GM23248 (cell line): Measurements from ENCODE around the gene RHOD. TPM values are rescaled to one million over a fixed set of nuclear protein-coding genes. Genes with fewer than 3 reads are reported as not detected.

Experiments used
- DNase-seq: peaks from one replicate; pipeline ENCODE4 v3.0.0-alpha.2; 2015
- H2AFZ ChIP-seq: fragments of 200-600 bp; sonication (generic); 2 replicates; pipeline ENCODE4 v1.6.1; 2016; ENCODE audit warnings: antibody characterized with exemption
- H3F3A ChIP-seq: fragments of 200-600 bp; sonication (generic); 2 replicates; pipeline ENCODE4 v1.6.1; 2016; ENCODE audit warnings: mild to moderate bottlenecking, antibody characterized with exemption, mixed run types; ENCODE audit not compliant: insufficient read depth
- H3K27ac ChIP-seq: fragments of 200-600 bp; sonication (generic); 2 replicates; pipeline ENCODE4 v1.5.1; 2016; ENCODE audit warnings: mild to moderate bottlenecking
- H3K27me3 ChIP-seq: fragments of 200-600 bp; sonication (generic); replicated peaks from 2 replicates; pipeline ENCODE4 v1.6.1; 2016; ENCODE audit warnings: mild to moderate bottlenecking; ENCODE audit not compliant: insufficient read depth
- H3K36me3 ChIP-seq: fragments of 200-600 bp; sonication (generic); 2 replicates; pipeline ENCODE4 v1.6.1; 2016; ENCODE audit warnings: low read depth, mild to moderate bottlenecking
- H3K4me1 ChIP-seq: fragments of 200-600 bp; sonication (generic); 2 replicates; pipeline ENCODE4 v1.6.1; 2016; ENCODE audit warnings: mild to moderate bottlenecking; ENCODE audit not compliant: insufficient read depth
- H3K4me2 ChIP-seq: fragments of 200-600 bp; sonication (generic); one replicate; pipeline ENCODE4 v1.6.1; 2016; ENCODE audit warnings: mild to moderate bottlenecking; ENCODE audit not compliant: unreplicated experiment
- H3K4me3 ChIP-seq: fragments of 200-600 bp; sonication (generic); 2 replicates; pipeline ENCODE4 v1.5.1; 2016; ENCODE audit warnings: mild to moderate bottlenecking
- H3K79me2 ChIP-seq: fragments of 200-600 bp; sonication (generic); 2 replicates; pipeline ENCODE4 v1.6.1; 2016; ENCODE audit warnings: mild to moderate bottlenecking; ENCODE audit not compliant: insufficient read depth
- H3K9ac ChIP-seq: fragments of 200-600 bp; sonication (generic); 2 replicates; pipeline ENCODE4 v1.6.1; 2016; ENCODE audit warnings: mild to moderate bottlenecking
- H3K9me2 ChIP-seq: fragments of 200-600 bp; sonication (generic); 2 replicates; pipeline ENCODE4 v1.6.1; 2016; ENCODE audit warnings: mixed run types, mild to moderate bottlenecking, moderate library complexity; ENCODE audit not compliant: insufficient read depth
- H3K9me3 ChIP-seq: fragments of 200-600 bp; sonication (generic); one replicate; pipeline ENCODE4 v1.6.1; 2017; ENCODE audit warnings: low read depth
- H4K20me1 ChIP-seq: fragments of 200-600 bp; sonication (generic); 2 replicates; pipeline ENCODE4 v1.6.0; 2016; ENCODE audit not compliant: insufficient read depth
- EZH2 ChIP-seq: fragments of 200-600 bp; sonication (generic); IDR thresholded peaks from 2 replicates; pipeline ENCODE4 v1.6.1; 2018; ENCODE audit warnings: antibody characterized with exemption, mild to moderate bottlenecking; ENCODE audit not compliant: insufficient read depth, poor library complexity, severe bottlenecking
- EZH2phosphoT487 ChIP-seq: fragments of 200-600 bp; sonication (generic); IDR thresholded peaks from 2 replicates; pipeline ENCODE4 v1.6.1; 2018; ENCODE audit warnings: antibody characterized with exemption, moderate library complexity, mild to moderate bottlenecking, low read depth; ENCODE audit not compliant: insufficient read depth
- WGBS, 2 experiments: methylation state at CpG; one replicate each; pipeline ENCODE4 v1.1.6; 2015 to 2017; ENCODE audit warnings: low lambda C conversion rate in 2 of 2, low coverage in 1 of 2; ENCODE audit errors: missing lambda C conversion rate in 2 of 2; 5-methylcytosine and 5-hydroxymethylcytosine counted together
- in situ Hi-C: fragments of 300-500 bp; cut with MboI; formaldehyde crosslinking; loops from 2 replicates; pipeline ENCODE4 v1.15.0; 2020
- microRNA-seq: library from miRNA; unstranded; fragments of <30 nt; microRNA quantifications from one replicate; pipeline ENCODE4, GENCODE V29; 2016; ENCODE audit warnings: borderline number of aligned reads
- polyA plus RNA-seq: library from polyadenylated mRNA; unstranded; fragments of >200 nt; fragmentation: Nextera tagmentation; extraction: Ambion mirVana; gene quantifications from 2 replicates; pipeline ENCODE4 v1.2.1, GENCODE V29; 2016
- total RNA-seq: library from RNA; depleted of rRNA; stranded (reverse); fragments of >200 nt; shearing (Covaris generic); gene quantifications from 2 replicates; pipeline ENCODE4 v1.2.3, GENCODE V29; 2014; rRNA removed

RHOD gene
- total and polyA plus RNA-seq, 2 experiments from 2014 or later, result 28.7 to 32.3 TPM

- H3K4me1 ChIP-seq, result peaks cover 13% of the 10 kb centered on the region; the same call in 1 of the 2 replicates
- H3K9me2 ChIP-seq, result no peaks in the 10 kb centered on the region
- H3K79me2 ChIP-seq, result peaks cover 52% of the 10 kb centered on the region
- H3K27ac ChIP-seq, result peak overlapping the region; percentile 64
- H4K20me1 ChIP-seq, result peaks cover 4% of the 10 kb centered on the region; the same call in 1 of the 2 replicates
- H3K4me2 ChIP-seq, result peak overlapping the region; percentile 77
- no peaks in the 10 kb centered on the region for H3K27me3 ChIP-seq
- peaks cover 27% of the 10 kb centered on the region for H3F3A ChIP-seq
- WGBS, 2 experiments, result 1 to 2% methylated on average over 48 to 53 of the region's 61 CpGs
- peak overlapping the region; percentile 95 for H3K4me3 ChIP-seq
- DNase-seq, result peak; percentile 63
- TF ChIP-seq EZH2 (no peak), EZH2phosphoT487 (no peak)
- in situ Hi-C loops, result no loop called here
- 0 out of 2 replicates have a peak, but pooled peaks cover 9% of the 10 kb centered on the region for H3K36me3 ChIP-seq
- no peaks in the 10 kb centered on the region for H3K9me3 ChIP-seq
- H3K9ac ChIP-seq, result peak overlapping the region; percentile 93
- peak overlapping the region; percentile 85 for H2AFZ ChIP-seq
Measured at GRCh38 chr11:67119585-67120391, 63.1 kb downstream of the RHOD start.

- peak; percentile 25 for DNase-seq
- Histone ChIP-seq H3F3A (peaks cover 27% of the 10 kb centered on the region), H3K79me2 (peaks cover 59% of the 10 kb centered on the region), H3K9me2 (no peaks in the 10 kb centered on the region), H3K4me3 (peak overlapping the region; percentile 95), H3K9ac (peak overlapping the region; percentile 93), H3K36me3 (0 out of 2 replicates have a peak, but pooled peaks cover 9% of the 10 kb centered on the region), H3K27me3 (no peaks in the 10 kb centered on the region), H3K27ac (peak overlapping the region; percentile 64), H2AFZ (peak overlapping the region; percentile 39), H3K4me2 (peak overlapping the region; percentile 77), H4K20me1 (peaks cover 4% of the 10 kb centered on the region; the same call in 1 of the 2 replicates), H3K4me1 (peaks cover 13% of the 10 kb centered on the region; the same call in 1 of the 2 replicates), H3K9me3 (no peaks in the 10 kb centered on the region)
- in situ Hi-C loops, result no loop called here
- TF ChIP-seq EZH2phosphoT487, result no peak
- no peak for TF ChIP-seq EZH2
- 1% methylated on average over 12 of the region's 12 CpGs for WGBS, 2 experiments
Measured at GRCh38 chr11:67120456-67120855, 63.8 kb downstream of the RHOD start.

GRCh38 chr11:67120881-67121710 is 64.4 kb downstream of the RHOD start:
- peaks cover 13% of the 10 kb centered on the region; the same call in 1 of the 2 replicates for H3K4me1 ChIP-seq
- peaks cover 4% of the 10 kb centered on the region; the same call in 1 of the 2 replicates for H4K20me1 ChIP-seq
- 6 to 8% methylated on average over 9 of the region's 9 CpGs for WGBS, 2 experiments
- peak overlapping the region; percentile 93 for H3K9ac ChIP-seq
- in situ Hi-C loops, result no loop called here
- no peaks in the 10 kb centered on the region for H3K9me2 ChIP-seq
- peaks cover 65% of the 10 kb centered on the region for H3K79me2 ChIP-seq
- H3K27ac ChIP-seq, result peak overlapping the region; percentile 64
- peaks cover 27% of the 10 kb centered on the region for H3F3A ChIP-seq
- H3K36me3 ChIP-seq, result 0 out of 2 replicates have a peak, but pooled peaks cover 9% of the 10 kb centered on the region
- H2AFZ ChIP-seq, result no peak overlapping the region
- H3K27me3 ChIP-seq, result no peaks in the 10 kb centered on the region
- peak; percentile 61 for DNase-seq
- TF ChIP-seq EZH2phosphoT487, result no peak
- TF ChIP-seq EZH2, result no peak
- H3K4me3 ChIP-seq, result peak overlapping the region; percentile 95
- peak overlapping the region; percentile 77 for H3K4me2 ChIP-seq
- H3K9me3 ChIP-seq, result no peaks in the 10 kb centered on the region

Small RNAs within 50 kb of the gene (microRNA-seq; reads per million reads assigned to microRNA genes)
- not detected for gene MIR6860

Other genes starting within 250 kb of the RHOD start
- gene RCE1, start 213.4 kb upstream of the RHOD start, total RNA-seq, result 10.0 and 19.2 TPM in 2 replicates
- 15.9 and 16.6 TPM in 2 replicates for gene RCE1, start 213.4 kb upstream of the RHOD start, polyA plus RNA-seq
- gene LRFN4, start 199.8 kb upstream of the RHOD start, total RNA-seq, result 38.3 and 42.2 TPM in 2 replicates
- gene LRFN4, start 199.8 kb upstream of the RHOD start, polyA plus RNA-seq, result 5.4 and 5.9 TPM in 2 replicates
- gene PC, start 98.5 kb upstream of the RHOD start, total RNA-seq, result 16.4 and 23.1 TPM in 2 replicates
- gene PC, start 98.5 kb upstream of the RHOD start, polyA plus RNA-seq, result 16.6 and 17.7 TPM in 2 replicates
- gene C11orf86, start 81.5 kb upstream of the RHOD start, total RNA-seq, result not detected in 2 replicates
- not detected in 2 replicates for gene C11orf86, start 81.5 kb upstream of the RHOD start, polyA plus RNA-seq
- 2.8 and 3.3 TPM in 2 replicates for gene SYT12, start 33.7 kb upstream of the RHOD start, total RNA-seq
- 0.75 and 1.9 TPM in 2 replicates for gene SYT12, start 33.7 kb upstream of the RHOD start, polyA plus RNA-seq
- 23.4 and 34.4 TPM in 2 replicates for gene KDM2A, start 62.4 kb downstream of the RHOD start, total RNA-seq
- 10.9 and 12.1 TPM in 2 replicates for gene KDM2A, start 62.4 kb downstream of the RHOD start, polyA plus RNA-seq
- 43.0 and 54.9 TPM in 2 replicates for gene GRK2, start 209.6 kb downstream of the RHOD start, total RNA-seq
- 6.0 and 7.8 TPM in 2 replicates for gene GRK2, start 209.6 kb downstream of the RHOD start, polyA plus RNA-seq
- gene ANKRD13D, start 232.5 kb downstream of the RHOD start, total RNA-seq, result 27.6 and 42.9 TPM in 2 replicates
- 13.4 and 16.4 TPM in 2 replicates for gene ANKRD13D, start 232.5 kb downstream of the RHOD start, polyA plus RNA-seq
- 20.1 and 41.6 TPM in 2 replicates for gene SSH3, start 246.7 kb downstream of the RHOD start, total RNA-seq
- gene SSH3, start 246.7 kb downstream of the RHOD start, polyA plus RNA-seq, result 25.2 and 26.4 TPM in 2 replicates